HG02571 (cell line): Measurements from ENCODE around the gene BBS9.
"Not testable (repeated sequence)": the region's sequence is repeated elsewhere in the genome, so short reads cannot be mapped to it uniquely, and the experiment has no call there.

Source experiments
- ATAC-seq: cut with Tn5 transposase; IDR thresholded peaks from one replicate; pipeline ENCODE4 v1.9.1; 2021; ENCODE audit warnings: mild to moderate bottlenecking, moderate library complexity; ENCODE audit not compliant: unreplicated experiment

The BBS9 gene

GRCh38 chr7:33271839-33272371 is 142.5 kb downstream of the BBS9 start:
- not testable (repeated sequence) for ATAC-seq

- no peak for ATAC-seq
These were observed 144.0 kb downstream of the BBS9 start for GRCh38 chr7:33273356-33273755.

GRCh38 chr7:33276325-33276724 is 147.0 kb downstream of the BBS9 start:
- no peak for ATAC-seq

GRCh38 chr7:33276729-33277128 is 147.4 kb downstream of the BBS9 start:
- no peak for ATAC-seq

GRCh38 chr7:33278095-33278494 is 148.7 kb downstream of the BBS9 start:
- no peak for ATAC-seq

GRCh38 chr7:33286501-33286900 is 157.1 kb downstream of the BBS9 start:
- ATAC-seq: no peak

- ATAC-seq: no peak
These were observed 158.4 kb downstream of the BBS9 start for GRCh38 chr7:33287738-33288137.

- ATAC-seq: no peak
These were observed 169.5 kb downstream of the BBS9 start for GRCh38 chr7:33298848-33299247.

- no peak for ATAC-seq
These were observed 170.1 kb downstream of the BBS9 start for GRCh38 chr7:33299425-33299824.

GRCh38 chr7:33300131-33300530 is 170.8 kb downstream of the BBS9 start:
- no peak for ATAC-seq

- no peak for ATAC-seq
These were observed 171.4 kb downstream of the BBS9 start for GRCh38 chr7:33300742-33301141.

- ATAC-seq: not testable (repeated sequence)
These were observed 174.7 kb downstream of the BBS9 start for GRCh38 chr7:33303978-33304557.

- ATAC-seq: no peak
These were observed 177.8 kb downstream of the BBS9 start for GRCh38 chr7:33307205-33307604.

GRCh38 chr7:33310546-33310945 is 181.2 kb downstream of the BBS9 start:
- ATAC-seq: no peak

- no peak for ATAC-seq
These were observed 196.6 kb downstream of the BBS9 start for GRCh38 chr7:33325754-33326484.

- ATAC-seq: no peak
These were observed 197.1 kb downstream of the BBS9 start for GRCh38 chr7:33326485-33326848.

GRCh38 chr7:33327427-33327826 is 198.1 kb downstream of the BBS9 start:
- no peak for ATAC-seq

- ATAC-seq: no peak
These were observed 205.0 kb downstream of the BBS9 start for GRCh38 chr7:33334349-33334748.

- no peak for ATAC-seq
These were observed 207.5 kb downstream of the BBS9 start for GRCh38 chr7:33336820-33337219.

GRCh38 chr7:33339074-33339790 is 209.9 kb downstream of the BBS9 start:
- no peak for ATAC-seq

GRCh38 chr7:33346055-33346454 is 216.7 kb downstream of the BBS9 start:
- no peak for ATAC-seq

- no peak for ATAC-seq
These were observed 221.2 kb downstream of the BBS9 start for GRCh38 chr7:33350577-33350976.
